Measurements from ENCODE around the gene PRDM5. TPM values are rescaled to one million over a fixed set of nuclear protein-coding genes. Genes with fewer than 3 reads are reported as not detected.

PRDM5 gene
- total RNA-seq, 6 donors from 2014 or later = 8.0 to 28.3 (median 18.9) TPM

DNA sequence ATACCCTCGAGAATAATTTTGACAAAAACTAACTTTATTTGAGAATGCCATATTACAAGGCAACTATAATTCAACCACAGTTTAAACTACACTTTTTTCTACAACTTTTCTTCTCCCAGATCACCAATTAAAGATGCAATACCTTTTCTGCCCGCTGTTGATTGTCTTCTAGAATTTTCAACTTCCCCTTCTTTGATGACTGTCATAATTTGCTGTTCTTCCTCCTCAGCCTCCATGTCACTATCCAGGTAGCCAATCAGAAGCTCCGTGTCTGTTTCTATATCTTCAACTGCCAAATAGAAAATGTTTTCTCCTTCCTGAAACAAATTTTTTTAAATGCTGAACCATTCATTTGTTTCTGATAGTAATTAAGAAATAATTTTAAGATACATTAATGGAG, 101.5 kb downstream of the PRDM5 start:
- Histone ChIP-seq H3K9me3 (no peaks in the 10 kb centered on the region), H3K27me3 (no peaks in the 10 kb centered on the region), H3K4me1 (no peaks in the 10 kb centered on the region), H3K4me3 (no peak overlapping the region), H3K27ac (no peak overlapping the region), H3K36me3 (no peaks in the 10 kb centered on the region)
- WGBS, 2 donors = 90 to 95% methylated on average over 3 of the region's 3 CpGs
- TF ChIP-seq POLR2AphosphoS5 (IDR thresholded peaks at IDR 0.05) (no peak), POLR2A (IDR thresholded peaks at IDR 0.05) (no peak), EP300 (IDR thresholded peaks at IDR 0.05) (no peak)
- TF ChIP-seq, protein P1, sequence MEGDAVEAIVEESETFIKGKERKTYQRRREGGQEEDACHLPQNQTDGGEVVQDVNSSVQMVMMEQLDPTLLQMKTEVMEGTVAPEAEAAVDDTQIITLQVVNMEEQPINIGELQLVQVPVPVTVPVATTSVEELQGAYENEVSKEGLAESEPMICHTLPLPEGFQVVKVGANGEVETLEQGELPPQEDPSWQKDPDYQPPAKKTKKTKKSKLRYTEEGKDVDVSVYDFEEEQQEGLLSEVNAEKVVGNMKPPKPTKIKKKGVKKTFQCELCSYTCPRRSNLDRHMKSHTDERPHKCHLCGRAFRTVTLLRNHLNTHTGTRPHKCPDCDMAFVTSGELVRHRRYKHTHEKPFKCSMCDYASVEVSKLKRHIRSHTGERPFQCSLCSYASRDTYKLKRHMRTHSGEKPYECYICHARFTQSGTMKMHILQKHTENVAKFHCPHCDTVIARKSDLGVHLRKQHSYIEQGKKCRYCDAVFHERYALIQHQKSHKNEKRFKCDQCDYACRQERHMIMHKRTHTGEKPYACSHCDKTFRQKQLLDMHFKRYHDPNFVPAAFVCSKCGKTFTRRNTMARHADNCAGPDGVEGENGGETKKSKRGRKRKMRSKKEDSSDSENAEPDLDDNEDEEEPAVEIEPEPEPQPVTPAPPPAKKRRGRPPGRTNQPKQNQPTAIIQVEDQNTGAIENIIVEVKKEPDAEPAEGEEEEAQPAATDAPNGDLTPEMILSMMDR (IDR thresholded peaks at IDR 0.05) = no peak
- ATAC-seq (ENCODE audit: low FRiP score in 2 of 2) (no peak), DNase-seq (no peak)

- ATAC-seq (ENCODE audit: low FRiP score in 2 of 2) = no peak
- WGBS, 2 donors = 85% methylated on average over 6 of the region's 6 CpGs
- Histone ChIP-seq H3K36me3 (no peaks in the 10 kb centered on the region), H3K27ac (no peak overlapping the region), H3K9me3 (no peaks in the 10 kb centered on the region), H3K4me1 (no peaks in the 10 kb centered on the region), H3K4me3 (no peak overlapping the region), H3K27me3 (no peaks in the 10 kb centered on the region)
- no peak for DNase-seq
- TF ChIP-seq EP300 (IDR thresholded peaks at IDR 0.05) (no peak), POLR2AphosphoS5 (IDR thresholded peaks at IDR 0.05) (no peak), POLR2A (IDR thresholded peaks at IDR 0.05) (no peak)
Observed at GRCh38 chr4:120819805-120820437, 102.6 kb downstream of the PRDM5 start.

- H3K27me3 ChIP-seq = no peaks in the 10 kb centered on the region
- no peaks in the 10 kb centered on the region for H3K36me3 ChIP-seq
- peak overlapping the region in 1 of 4 donors; percentile 49 for H3K27ac ChIP-seq
- no peaks in the 10 kb centered on the region for H3K4me1 ChIP-seq
- no peak for ATAC-seq (ENCODE audit: low FRiP score in 2 of 2)
- H3K9me3 ChIP-seq = no peaks in the 10 kb centered on the region
- WGBS, 2 donors = 71 to 81% methylated on average over 13 of the region's 13 CpGs
- H3K4me3 ChIP-seq = peak overlapping the region in 3 of 4 donors; percentile 7 to 13 (median 12)
- no peak for DNase-seq
- TF ChIP-seq, protein P1 (IDR thresholded peaks at IDR 0.05) = no peak
- no peak for TF ChIP-seq POLR2AphosphoS5 (IDR thresholded peaks at IDR 0.05)
- TF ChIP-seq EP300 (IDR thresholded peaks at IDR 0.05) = no peak
- TF ChIP-seq POLR2A (IDR thresholded peaks at IDR 0.05) = no peak
Observed at GRCh38 chr4:120816296-120816965, 106.1 kb downstream of the PRDM5 start.

DNA sequence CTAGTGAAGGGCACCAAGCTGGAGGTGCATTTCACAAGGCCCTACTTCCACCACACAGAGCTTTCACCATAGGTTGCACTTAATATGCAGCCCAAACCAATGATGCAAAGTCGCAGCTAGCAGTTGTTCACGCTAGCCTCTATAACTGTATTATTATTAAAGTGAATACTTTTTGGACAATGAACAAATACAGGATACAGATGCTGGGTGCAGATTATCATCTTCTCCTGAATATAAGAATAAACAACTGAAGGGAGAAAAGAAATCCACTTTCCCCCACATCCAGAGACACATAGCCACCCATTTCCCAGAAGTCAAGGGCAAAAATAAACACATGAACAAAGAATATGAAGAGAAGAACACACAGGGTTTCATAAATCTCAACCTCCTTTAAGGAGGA, 107.2 kb downstream of the PRDM5 start:
- Histone ChIP-seq H3K4me1 (no peaks in the 10 kb centered on the region), H3K27me3 (no peaks in the 10 kb centered on the region), H3K9me3 (no peaks in the 10 kb centered on the region), H3K4me3 (no peak overlapping the region), H3K27ac (peak overlapping the region in 1 of 4 donors; percentile 2), H3K36me3 (no peaks in the 10 kb centered on the region)
- ATAC-seq (ENCODE audit: low FRiP score in 2 of 2) (no peak), DNase-seq (no peak)
- 72 to 78% methylated on average over 2 of the region's 2 CpGs for WGBS, 2 donors
- peak in 1 of 4 donors; percentile 16 for TF ChIP-seq EP300 (IDR thresholded peaks at IDR 0.05)
- TF ChIP-seq, protein P1 (IDR thresholded peaks at IDR 0.05) = no peak

DNA sequence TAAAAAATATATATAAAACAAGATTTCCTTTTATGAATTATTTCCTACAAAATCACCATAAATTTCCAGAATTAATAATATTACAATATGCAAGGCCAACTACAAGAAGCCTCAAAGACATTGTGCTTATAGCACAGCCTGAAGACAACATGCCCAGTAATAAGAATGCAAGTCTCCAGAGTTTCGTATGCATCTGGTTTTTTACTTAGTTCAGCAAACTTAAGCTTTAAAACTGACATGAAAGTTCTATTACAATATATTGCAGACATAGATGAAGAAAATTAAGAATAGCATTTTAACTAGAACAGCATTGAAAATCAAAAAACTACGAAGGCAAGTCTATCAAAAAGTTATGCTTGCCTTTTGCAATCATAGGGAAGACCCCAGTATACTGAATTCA, 107.6 kb downstream of the PRDM5 start:
- no peak for TF ChIP-seq POLR2AphosphoS5 (IDR thresholded peaks at IDR 0.05)
- no peak for TF ChIP-seq EP300 (IDR thresholded peaks at IDR 0.05)
- no peak for TF ChIP-seq POLR2A (IDR thresholded peaks at IDR 0.05)
- TF ChIP-seq, protein P1 (IDR thresholded peaks at IDR 0.05) = no peak
- Histone ChIP-seq H3K27ac (no peak overlapping the region), H3K4me3 (no peak overlapping the region), H3K9me3 (no peaks in the 10 kb centered on the region), H3K4me1 (no peaks in the 10 kb centered on the region), H3K27me3 (no peaks in the 10 kb centered on the region), H3K36me3 (no peaks in the 10 kb centered on the region)
- ATAC-seq (ENCODE audit: low FRiP score in 2 of 2) (no peak), DNase-seq (no peak)
- WGBS, 2 donors = 86 to 93% methylated on average over 2 of the region's 2 CpGs
